ENCODE results near the gene ARHGAP15.

ARHGAP15 gene

DNA sequence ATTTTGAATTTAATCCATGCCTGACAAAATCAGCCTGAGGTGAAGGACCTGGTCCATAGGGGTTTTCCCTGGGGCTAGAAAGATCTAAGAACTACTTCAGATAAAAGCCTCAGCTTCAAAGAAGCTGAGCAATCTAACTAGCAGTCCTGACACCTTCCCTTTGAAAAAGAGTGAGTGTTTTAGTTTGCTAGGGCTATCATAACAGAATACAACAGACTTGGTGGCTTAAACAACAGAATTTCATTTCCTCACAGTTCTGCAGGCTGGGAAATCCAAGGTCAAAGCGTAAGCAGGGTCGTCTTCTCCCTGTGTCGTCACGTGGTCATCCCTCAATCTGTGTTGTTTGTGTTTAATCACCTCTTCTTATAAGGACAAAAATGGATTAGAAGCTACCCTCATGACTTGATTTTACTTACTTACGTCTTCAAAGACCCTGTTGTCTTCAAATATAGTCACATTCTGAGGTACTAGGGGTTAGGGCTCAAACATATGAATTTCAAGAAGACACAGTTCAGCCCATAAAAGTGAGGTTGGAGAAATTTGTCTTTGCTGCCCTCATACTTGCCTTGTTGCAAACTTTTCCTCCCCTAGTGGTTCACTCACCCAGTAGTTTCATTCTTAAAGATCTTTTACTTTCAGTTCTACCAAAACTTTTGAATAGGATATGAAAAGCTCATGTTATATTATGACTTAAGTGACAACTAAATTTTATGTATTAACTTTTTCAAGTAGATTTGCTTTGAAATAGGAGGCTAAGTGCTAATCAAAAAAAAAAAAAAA, 673.8 kb downstream of the ARHGAP15 start:
- no peak for DNase-seq

DNA sequence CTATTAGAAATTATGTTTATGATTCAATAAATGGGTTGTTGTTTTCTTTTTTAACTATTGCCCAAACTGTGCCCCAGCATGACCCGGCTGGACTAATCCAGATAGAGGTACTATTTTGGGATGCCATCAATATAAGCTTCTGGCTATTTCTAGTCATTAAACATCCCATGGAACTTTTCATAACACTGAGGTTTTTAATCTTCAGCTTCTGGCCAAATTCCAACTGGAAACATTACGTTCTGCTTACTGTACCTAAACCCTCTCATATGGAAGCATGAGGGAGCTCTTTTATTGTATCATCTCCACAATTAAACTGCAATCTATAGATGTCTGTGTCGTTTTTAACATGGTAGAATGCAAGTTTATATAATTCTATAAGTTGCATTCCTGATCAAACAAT, 674.7 kb downstream of the ARHGAP15 start:
- DNase-seq, result no peak

DNA sequence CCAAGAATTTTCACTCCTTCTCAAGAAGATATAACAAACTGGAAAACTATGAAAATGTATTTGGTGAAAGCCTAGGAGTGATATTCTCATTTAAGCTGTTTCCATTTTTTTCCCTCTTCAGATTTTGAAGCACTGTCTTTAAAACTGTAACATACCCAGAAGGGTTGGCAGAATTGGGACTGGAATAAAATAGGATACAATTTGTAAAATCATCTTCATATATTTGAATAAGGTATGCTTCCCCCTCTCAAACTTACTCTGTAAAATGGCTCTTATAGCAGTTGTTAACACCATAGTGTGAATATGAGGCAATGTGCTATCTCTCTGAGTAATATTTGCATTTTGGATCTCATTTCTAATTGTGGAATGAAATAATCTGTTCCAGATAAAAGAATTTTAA, 676.4 kb downstream of the ARHGAP15 start:
- DNase-seq, result no peak

DNA sequence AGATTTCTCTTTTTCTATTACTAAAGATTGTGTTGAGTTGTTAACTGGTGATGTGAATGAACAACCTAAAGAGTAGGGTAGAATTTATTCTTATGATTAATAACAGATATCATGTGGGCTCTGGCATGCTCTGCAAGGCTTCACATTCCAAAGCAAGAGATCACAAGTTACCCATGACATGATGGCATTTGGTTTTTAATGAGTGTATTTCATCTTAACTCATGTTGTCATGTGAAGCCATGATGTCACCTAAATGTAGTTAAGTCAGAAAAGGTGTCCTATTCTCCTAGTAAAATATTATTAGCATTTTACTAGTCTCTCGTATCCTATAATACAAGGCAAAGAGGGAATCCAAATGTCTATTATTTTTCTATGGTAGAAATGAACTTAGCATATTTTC, 678.0 kb downstream of the ARHGAP15 start:
- no peak for DNase-seq

DNA sequence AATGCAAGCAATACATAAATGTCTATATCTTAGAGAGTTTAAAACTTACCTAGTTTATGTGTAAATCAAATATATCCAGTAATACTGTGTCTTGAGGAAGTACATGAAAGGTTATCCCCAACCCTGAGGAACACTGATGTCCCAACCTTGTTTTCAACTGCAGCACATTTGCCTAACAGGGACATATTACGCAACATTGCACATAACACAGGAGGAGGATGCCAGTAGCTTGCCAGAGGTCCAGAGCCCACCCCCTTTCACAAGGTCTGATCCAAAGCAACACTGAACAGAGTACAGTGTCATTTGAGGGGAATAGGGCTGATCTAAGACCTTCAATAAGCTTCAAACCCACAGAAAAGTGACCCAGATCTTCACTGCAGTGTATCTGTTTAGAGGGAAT, 678.5 kb downstream of the ARHGAP15 start:
- DNase-seq, result no peak

DNA sequence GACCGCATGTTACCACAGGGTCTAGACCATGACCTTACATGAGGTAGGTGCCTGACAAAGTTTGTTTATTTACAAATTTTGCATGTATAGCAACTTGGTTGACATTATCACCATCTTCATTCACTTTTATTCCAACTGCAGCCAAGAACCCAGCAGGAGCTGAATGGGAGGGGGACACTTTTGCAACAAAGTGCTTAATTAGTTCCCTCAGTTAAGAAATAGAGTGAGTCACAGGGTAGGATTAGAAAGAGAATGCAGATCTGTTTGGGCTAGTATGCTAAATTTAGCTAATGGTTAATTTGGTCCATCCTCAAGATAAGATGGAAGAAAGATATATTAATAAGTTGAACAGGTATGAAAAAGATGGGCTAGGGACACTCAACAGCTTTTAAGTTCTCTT, 678.9 kb downstream of the ARHGAP15 start:
- no peak for DNase-seq

DNA sequence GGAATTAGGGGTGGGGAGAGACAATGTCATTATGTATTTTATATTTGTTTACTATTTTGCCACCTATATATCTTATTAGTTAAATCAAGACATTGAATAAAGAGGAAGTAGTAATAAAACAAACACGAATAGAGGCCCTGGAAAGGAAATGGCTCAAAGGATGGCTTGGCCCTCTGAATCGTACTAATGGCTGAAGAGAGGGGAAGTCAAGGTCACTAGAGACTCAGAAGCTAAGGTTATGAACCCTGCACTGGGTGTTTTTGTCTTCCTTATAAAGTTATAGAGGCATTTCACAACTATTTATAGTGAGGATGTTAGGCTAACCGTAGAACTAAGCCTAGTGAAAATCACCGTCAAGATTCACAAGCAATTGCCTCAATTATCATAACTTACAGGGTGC, 685.9 kb downstream of the ARHGAP15 start:
- DNase-seq, result no peak

DNA sequence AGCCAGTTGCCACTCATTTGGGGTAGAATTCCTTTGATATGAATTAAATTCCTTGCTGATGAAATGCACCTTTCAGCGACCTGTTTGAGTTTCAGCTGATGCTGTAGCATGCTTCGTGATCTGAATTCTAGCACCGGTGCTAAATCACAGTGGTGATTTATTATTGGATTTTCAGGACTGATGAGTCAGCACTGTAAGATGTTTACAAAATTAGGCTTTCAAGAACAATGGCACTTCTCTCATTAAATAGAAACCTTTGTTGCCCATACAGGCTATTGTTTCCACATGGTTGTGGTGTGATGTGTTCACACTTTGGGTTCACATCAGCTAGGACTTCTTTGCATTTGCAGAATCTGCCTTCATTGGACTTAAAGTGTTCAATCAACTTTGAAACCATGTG, 687.7 kb downstream of the ARHGAP15 start:
- DNase-seq, result no peak
